GM08714 (cell line): ENCODE measurements around the gene F8A2.
"Not testable (repeated sequence)": the region's sequence is repeated elsewhere in the genome, so short reads cannot be mapped to it uniquely, and the experiment has no call there.

Experiments
- H3K4me3 ChIP-seq: fragments of 200-500 bp; sonication (Bioruptor generic); 2 replicates; pipeline ENCODE4 v1.5.1; 2014; ENCODE audit warnings: mild to moderate bottlenecking, low read length, inconsistent platforms
- ZNF274 ChIP-seq: IDR thresholded peaks from 2 replicates; pipeline ENCODE4 v1.6.1; 2012; ENCODE audit warnings: mild to moderate bottlenecking, low read depth, low read length

The F8A2 gene

DNA sequence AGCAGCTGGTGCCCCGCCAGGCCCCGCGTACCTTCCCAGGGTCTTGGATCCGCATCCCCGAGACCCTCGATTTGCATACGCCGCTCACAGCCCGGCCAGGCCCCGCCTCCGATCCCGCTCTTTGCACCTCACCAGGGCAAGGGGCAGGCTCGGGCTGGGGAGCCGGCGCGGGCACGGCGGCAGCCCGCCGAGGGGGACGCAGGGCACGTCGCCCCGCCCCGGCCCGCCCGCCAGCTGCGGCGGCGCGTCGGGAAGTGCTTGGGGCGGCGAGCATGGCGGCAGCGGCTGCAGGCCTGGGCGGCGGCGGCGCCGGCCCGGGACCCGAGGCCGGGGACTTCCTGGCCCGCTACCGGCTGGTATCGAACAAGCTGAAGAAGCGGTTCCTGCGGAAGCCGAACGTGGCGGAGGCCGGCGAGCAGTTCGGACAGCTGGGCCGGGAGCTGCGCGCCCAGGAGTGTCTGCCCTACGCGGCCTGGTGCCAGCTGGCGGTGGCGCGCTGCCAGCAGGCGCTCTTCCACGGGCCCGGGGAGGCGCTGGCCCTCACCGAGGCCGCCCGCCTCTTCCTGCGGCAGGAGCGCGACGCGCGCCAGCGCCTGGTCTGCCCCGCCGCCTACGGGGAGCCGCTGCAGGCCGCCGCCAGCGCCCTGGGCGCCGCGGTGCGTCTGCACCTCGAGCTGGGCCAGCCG is at the start of gene F8A2:
TSS of gene F8A2 (plus strand) at position 253 of the 686 bp plus-strand sequence. CDS start at position 273, 20 bp downstream.
- H3K4me3 ChIP-seq = not testable (repeated sequence)

DNA sequence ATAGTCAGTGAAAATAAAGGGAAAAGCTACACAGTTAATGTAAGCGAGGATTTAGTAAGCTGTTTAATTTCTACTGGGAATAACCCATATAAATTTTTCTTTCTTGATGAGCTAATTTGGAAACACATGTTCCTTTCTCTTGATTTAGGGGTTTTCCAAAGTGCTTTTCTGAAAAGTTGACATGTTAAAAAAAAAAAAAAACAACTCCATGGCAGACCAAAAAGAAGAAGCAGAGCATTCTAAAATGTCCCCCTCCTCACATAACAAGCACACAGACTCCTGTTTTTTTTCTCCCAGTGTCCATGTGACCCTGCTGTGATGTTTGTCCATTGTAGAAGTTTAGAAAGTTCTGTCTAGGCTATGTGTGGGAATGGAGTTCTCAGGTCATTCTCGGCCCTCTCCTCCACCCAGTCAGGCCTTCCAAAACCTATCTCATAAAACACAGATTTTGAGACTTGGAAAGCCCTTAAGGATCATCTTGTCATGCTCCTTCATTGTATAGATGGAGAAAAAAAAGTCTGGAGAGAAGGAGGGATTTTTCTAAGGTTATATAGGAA is 48.3 kb upstream of the F8A2 start:
- no peak overlapping the region for H3K4me3 ChIP-seq
- no peak for TF ChIP-seq ZNF274

- H3K4me3 ChIP-seq = no peak within 1 kb of the TSS
- no peak for TF ChIP-seq ZNF274
Observed at GRCh38 chrX:155334486-155335336, 47.2 kb upstream of the F8A2 start, which contains the start of gene CLIC2. CLIC2 (minus strand) TSS chrX:155334614; CDS start chrX:155334427, 187 bp downstream.

GRCh38 chrX:155335337-155335712 is 46.6 kb upstream of the F8A2 start:
- not testable (repeated sequence) for H3K4me3 ChIP-seq

GRCh38 chrX:155345689-155346088 is 36.2 kb upstream of the F8A2 start:
- H3K4me3 ChIP-seq = not testable (repeated sequence)

DNA sequence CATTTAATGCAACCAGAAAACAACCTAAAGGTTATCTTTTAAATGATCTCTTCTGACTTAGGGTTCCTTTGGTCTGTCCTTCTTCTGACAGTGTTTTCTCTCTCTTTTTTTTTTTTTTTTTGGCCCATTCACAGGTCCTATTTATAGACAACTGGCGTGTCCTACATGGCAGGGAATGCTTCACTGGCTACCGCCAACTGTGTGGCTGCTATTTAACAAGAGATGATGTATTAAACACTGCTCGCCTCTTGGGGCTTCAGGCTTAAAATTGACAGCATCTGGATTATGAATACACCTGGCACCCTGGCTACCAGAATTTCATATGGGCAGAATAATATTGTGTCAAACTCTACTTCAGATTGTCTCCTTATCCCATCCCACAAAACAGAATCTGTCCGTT is 32.4 kb upstream of the F8A2 start:
- H3K4me3 ChIP-seq = not testable (repeated sequence)

DNA sequence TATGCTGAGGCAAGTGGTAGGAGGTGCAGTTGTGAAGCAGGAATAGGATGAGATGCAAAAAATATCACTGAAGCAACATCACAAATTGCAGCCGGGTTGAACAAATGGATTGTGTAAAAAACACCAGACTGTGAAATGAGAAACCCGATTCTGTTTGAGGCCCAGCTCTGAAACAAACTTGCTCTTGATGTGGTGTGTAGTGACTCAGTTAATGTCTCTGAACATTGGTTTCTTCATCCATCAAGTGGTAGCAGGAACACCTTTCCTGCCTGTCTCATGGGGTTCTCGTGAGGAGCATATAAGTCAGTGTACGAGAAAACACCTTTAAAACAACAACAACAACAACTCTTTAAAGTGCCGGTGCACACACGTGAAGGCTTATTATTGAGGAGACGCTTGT is 18.2 kb upstream of the F8A2 start:
- H3K4me3 ChIP-seq = not testable (repeated sequence)

GRCh38 chrX:155373777-155374458 is 8.0 kb upstream of the F8A2 start:
- H3K4me3 ChIP-seq = not testable (repeated sequence)

- not testable (repeated sequence) for H3K4me3 ChIP-seq
Observed at GRCh38 chrX:155379802-155380201, 2.1 kb upstream of the F8A2 start.

GRCh38 chrX:155382529-155382967 is 653 bp downstream of the F8A2 start:
- not testable (repeated sequence) for H3K4me3 ChIP-seq

- H3K4me3 ChIP-seq = no peak overlapping the region
Observed at GRCh38 chrX:155389634-155390033, 7.7 kb downstream of the F8A2 start.

GRCh38 chrX:155394747-155395276 is 12.9 kb downstream of the F8A2 start:
- H3K4me3 ChIP-seq = not testable (repeated sequence)

More at GRCh38 chrX:155389634-155390033, 7.7 kb downstream of the F8A2 start:
- no peak for TF ChIP-seq ZNF274

- TF ChIP-seq ZNF274 = no peak
- H3K4me3 ChIP-seq = no peak overlapping the region
Observed at GRCh38 chrX:155406429-155406828, 24.5 kb downstream of the F8A2 start.

GRCh38 chrX:155417769-155418168 is 35.9 kb downstream of the F8A2 start:
- TF ChIP-seq ZNF274 = no peak
- H3K4me3 ChIP-seq = no peak overlapping the region
